Measurements from ENCODE around the gene ACY1. TPM values are rescaled to one million over a fixed set of nuclear protein-coding genes. Genes with fewer than 3 reads are reported as not detected.

The ACY1 gene
- total RNA-seq, 4 donors from 2014 or later: 24.5 to 60.3 (median 31.4) TPM

DNA sequence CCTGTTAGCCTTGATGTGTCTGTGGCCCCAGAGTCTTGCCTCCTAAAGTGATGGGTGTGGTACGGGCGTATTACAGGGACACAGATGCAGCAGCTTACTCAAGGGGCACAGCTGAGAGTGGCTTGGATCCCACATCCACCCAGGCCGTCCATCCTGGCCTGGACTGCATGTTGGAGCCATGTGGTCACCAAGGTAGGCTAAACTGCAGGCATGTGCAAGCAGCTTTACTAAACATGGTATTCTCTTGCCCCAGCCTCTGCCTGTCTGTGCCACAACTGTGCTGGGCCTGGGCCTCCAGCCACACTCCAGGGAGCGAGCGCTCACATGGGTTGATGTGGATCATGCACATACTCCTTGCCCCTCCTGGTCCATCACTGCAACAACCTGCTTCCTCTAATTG is 34.2 kb upstream of the ACY1 start:
- TF ChIP-seq, protein P1, sequence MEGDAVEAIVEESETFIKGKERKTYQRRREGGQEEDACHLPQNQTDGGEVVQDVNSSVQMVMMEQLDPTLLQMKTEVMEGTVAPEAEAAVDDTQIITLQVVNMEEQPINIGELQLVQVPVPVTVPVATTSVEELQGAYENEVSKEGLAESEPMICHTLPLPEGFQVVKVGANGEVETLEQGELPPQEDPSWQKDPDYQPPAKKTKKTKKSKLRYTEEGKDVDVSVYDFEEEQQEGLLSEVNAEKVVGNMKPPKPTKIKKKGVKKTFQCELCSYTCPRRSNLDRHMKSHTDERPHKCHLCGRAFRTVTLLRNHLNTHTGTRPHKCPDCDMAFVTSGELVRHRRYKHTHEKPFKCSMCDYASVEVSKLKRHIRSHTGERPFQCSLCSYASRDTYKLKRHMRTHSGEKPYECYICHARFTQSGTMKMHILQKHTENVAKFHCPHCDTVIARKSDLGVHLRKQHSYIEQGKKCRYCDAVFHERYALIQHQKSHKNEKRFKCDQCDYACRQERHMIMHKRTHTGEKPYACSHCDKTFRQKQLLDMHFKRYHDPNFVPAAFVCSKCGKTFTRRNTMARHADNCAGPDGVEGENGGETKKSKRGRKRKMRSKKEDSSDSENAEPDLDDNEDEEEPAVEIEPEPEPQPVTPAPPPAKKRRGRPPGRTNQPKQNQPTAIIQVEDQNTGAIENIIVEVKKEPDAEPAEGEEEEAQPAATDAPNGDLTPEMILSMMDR (IDR thresholded peaks at IDR 0.05; ENCODE audit: low read depth): no peak

- TF ChIP-seq, protein P1 (IDR thresholded peaks at IDR 0.05; ENCODE audit: low read depth): no peak
Observed at GRCh38 chr3:51950899-51951298, 32.4 kb upstream of the ACY1 start.

DNA sequence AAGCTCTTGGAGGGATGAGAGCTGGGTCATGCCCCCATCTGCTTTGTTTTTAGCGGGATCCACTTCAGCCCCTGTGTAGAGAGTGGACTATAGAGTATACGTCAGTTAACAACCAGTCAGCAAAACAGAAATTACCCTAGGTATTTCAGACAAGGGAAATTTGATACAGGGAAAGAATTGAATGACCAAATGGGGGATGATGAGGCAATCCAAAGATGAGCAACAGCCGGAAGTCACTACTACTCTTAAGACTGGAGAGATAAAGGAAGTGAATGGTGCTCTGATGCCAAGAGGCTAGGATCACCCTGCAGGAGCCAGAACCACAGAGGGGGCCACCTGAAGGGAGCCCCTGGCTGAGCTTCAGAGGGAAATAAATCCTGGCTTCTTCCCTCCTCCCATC is 29.9 kb upstream of the ACY1 start:
- TF ChIP-seq, protein P1 (IDR thresholded peaks at IDR 0.05; ENCODE audit: low read depth): no peak

DNA sequence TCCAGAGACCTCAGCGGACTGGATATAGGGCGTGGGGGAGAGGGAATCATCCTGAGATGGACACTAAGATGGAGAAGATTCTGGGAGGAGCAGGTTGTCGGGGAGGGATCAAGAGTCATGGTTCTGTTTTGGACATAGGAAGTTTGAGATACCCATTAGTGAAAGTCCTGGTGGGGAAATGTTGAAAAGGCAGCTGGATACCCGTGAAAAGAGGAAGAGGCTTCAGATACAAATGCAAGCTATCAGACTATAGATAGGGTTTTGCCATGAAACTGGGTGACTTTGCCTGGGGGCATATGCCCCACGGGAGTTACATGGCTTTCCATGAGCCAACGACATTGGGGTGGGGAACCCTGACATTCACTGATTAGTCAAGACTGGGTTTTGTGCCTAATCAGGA is 29.2 kb upstream of the ACY1 start:
- TF ChIP-seq, protein P1 (IDR thresholded peaks at IDR 0.05; ENCODE audit: low read depth): no peak

DNA sequence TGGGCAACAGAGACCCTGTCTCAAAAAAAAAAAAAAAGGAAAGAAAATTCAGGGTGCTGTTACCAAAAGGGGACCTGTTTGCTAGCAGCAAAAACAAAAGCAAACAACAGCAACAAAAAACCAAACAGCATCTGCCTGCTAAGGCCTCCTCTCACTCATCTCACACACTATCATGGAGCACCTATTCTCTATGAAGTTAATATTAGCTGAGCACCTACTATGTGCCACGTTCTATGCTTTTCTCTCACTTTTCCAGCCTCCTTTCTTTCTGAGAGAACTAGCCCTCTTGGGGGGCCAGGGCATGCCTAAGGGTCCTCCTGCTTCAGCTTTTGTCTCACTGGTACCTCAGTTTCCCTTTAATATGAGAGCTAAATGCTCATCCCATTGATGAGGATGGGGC is 28.6 kb upstream of the ACY1 start:
- TF ChIP-seq, protein P1 (IDR thresholded peaks at IDR 0.05; ENCODE audit: low read depth): no peak

- TF ChIP-seq, protein P1 (IDR thresholded peaks at IDR 0.05; ENCODE audit: low read depth): no peak
Observed at GRCh38 chr3:51955175-51955892, 28.0 kb upstream of the ACY1 start, which contains the start of gene GPR62. GPR62 (plus strand) TSS chr3:51955381; CDS start chr3:51955653, 272 bp downstream.

DNA sequence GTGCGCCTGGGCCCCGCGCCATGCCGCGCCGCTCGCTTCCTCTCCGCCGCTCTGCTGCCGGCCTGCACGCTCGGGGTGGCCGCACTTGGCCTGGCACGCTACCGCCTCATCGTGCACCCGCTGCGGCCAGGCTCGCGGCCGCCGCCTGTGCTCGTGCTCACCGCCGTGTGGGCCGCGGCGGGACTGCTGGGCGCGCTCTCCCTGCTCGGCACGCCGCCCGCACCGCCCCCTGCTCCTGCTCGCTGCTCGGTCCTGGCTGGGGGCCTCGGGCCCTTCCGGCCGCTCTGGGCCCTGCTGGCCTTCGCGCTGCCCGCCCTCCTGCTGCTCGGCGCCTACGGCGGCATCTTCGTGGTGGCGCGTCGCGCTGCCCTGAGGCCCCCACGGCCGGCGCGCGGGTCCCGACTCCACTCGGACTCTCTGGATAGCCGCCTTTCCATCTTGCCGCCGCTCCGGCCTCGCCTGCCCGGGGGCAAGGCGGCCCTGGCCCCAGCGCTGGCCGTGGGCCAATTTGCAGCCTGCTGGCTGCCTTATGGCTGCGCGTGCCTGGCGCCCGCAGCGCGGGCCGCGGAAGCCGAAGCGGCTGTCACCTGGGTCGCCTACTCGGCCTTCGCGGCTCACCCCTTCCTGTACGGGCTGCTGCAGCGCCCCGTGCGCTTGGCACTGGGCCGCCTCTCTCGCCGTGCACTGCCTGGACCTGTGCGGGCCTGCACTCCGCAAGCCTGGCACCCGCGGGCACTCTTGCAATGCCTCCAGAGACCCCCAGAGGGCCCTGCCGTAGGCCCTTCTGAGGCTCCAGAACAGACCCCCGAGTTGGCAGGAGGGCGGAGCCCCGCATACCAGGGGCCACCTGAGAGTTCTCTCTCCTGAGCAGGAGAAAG is 27.2 kb upstream of the ACY1 start:
- TF ChIP-seq, protein P1 (IDR thresholded peaks at IDR 0.05; ENCODE audit: low read depth): no peak

All from subcutaneous adipose tissue (tissue), 4 donors.